Stimulated activated CD4-positive, alpha-beta T cell treated with anti-CD3 and anti-CD28 coated beads, Interleukin-2, amount 100 ng/mL, for 4 hours (primary cell): ENCODE results near the gene SCD.
"Not testable (repeated sequence)": the region's sequence is repeated elsewhere in the genome, so short reads cannot be mapped to it uniquely, and the experiment has no call there.

ENCODE experiments used
- DNase-seq: peaks from one replicate; pipeline ENCODE4 v3.0.0-alpha.2; 2020; ENCODE audit warnings: low read depth

Gene SCD

DNA sequence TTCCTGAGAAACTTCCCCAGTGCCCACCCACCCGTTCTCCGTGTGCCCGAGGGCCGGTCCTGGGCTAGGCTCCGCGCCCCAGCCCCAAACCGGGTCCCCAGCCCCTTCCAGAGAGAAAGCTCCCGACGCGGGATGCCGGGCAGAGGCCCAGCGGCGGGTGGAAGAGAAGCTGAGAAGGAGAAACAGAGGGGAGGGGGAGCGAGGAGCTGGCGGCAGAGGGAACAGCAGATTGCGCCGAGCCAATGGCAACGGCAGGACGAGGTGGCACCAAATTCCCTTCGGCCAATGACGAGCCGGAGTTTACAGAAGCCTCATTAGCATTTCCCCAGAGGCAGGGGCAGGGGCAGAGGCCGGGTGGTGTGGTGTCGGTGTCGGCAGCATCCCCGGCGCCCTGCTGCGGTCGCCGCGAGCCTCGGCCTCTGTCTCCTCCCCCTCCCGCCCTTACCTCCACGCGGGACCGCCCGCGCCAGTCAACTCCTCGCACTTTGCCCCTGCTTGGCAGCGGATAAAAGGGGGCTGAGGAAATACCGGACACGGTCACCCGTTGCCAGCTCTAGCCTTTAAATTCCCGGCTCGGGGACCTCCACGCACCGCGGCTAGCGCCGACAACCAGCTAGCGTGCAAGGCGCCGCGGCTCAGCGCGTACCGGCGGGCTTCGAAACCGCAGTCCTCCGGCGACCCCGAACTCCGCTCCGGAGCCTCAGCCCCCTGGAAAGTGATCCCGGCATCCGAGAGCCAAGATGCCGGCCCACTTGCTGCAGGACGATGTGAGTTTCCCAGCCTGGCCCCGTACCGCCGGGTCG, at the start of gene SCD:
Gene SCD (plus strand): TSS at position 469 of the 803 bp plus-strand sequence. CDS start 272 bp downstream, at position 741.
- DNase-seq, result peak; percentile 64

DNA sequence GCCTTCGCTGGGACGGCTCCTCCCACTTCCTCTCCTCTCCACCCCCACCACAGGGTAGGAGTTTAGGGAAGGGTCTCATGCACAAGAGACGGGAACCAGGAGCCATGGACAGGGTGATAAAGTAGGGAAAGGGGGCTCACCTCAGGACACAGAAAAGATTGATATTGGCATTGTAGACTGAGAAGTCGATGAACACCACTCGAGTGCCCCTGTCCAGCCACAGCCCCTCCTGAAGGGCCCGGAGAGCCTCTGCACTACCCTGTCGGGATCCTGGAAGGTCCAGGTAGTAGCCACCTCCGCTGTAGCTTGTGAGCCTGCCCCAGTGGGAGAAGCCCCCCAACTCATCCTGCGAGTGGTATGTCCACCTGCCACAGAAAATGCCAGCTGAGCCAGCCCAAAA, 49.8 kb upstream of the SCD start:
- DNase-seq, result no peak

DNA sequence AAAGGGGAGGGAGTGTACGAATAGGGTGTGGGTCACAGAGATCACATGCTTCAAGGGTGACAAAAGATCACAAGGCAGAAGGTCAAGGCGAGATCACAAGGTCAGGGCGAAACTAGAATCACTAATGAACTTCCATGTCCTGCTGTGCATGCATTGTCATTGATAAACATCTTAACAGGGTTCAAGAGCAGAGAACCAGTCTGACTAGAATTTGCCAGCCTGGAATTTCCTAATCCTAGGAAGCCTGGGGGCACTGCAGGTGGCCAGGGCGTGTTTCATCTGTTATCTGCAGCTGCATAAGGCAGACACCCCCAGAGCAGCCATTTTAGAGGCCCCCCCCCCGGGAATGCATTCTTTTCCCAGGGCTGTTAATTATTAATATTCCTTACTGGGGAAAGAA, 45.9 kb upstream of the SCD start:
- not testable (repeated sequence) for DNase-seq

DNA sequence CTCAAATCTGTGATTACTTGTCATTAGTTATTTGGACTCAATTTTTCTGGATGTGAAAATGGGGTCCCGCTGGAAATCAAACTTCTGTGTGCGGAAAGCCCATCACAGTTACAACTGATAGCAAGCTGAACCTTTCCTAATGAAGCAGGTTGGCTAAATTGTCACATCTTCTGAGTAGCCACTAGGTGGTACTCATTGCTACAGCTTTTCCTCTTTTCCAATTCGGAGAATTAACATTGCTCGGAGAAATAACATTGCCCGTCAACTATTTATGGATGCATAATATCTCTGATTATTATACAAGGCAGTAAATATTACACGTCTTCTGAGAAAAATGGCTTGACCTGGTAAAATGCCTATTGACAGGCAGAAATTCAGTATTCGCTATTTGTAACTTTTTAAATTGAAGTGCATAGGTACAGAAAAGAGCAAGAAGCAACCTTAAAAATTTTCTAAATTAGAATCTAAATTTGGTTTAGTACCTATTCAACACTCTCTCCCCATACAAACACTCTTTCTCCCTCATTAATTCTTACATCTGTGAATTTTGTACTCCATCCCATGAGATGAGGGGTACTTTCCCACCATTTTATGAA, 43.2 kb upstream of the SCD start:
- DNase-seq, result no peak

DNA sequence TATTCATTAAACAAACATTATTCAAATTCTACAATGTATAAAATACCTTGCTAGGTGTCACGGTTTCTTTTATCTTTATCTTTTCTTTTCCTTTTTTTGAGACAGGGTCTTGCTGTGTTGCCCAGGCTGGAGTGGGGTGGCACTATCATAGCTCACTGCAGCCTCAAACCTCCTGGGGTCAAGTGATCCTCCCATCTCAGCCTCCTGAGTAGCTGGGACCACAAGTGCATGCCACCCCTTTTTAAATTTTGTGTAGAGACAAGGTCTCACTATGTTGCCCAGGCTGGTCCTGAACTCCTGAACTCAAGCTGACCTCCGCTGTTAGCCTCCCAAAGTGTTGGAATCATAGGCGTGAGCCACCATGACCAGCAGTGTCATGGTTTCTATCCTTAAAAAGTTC, 42.6 kb upstream of the SCD start:
- DNase-seq, result no peak

DNA sequence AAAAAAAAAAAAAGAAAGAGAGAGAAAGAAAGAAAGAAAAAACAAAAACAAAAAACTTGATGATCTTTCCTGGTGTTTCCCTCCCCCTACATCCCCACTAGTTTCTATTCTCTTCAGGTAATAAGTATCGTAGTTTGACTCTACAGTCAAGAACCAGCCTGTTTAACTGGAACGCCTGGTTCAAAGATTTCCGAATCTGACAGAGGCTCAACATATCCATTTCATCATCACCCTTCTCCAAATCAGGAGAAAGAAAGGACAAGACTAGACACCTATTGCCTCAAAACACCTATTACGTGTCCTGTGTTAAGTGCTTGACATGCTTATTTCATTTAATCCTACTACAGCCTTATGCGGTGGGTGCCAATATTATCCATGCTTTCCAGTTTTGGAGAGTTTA, 40.2 kb upstream of the SCD start:
- no peak for DNase-seq

DNA sequence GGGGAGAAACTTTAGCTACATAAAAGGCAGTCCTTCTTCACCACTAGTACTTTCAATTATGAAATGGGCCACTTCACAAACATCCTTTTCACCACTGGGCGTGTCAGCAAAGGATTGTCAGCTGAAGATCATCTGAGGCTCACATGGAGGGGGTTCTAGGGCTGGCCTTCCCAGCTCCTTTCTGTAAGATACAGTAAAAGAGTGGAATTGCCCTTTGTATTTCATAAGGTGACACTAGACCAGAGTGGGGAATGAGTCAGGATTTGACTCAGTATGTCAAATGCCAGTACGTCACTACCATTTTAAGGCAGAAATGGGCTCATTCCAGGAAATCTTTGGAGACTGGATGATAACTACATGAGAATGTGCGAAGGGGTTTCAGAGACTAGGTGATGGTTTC, 39.3 kb upstream of the SCD start:
- no peak for DNase-seq

DNA sequence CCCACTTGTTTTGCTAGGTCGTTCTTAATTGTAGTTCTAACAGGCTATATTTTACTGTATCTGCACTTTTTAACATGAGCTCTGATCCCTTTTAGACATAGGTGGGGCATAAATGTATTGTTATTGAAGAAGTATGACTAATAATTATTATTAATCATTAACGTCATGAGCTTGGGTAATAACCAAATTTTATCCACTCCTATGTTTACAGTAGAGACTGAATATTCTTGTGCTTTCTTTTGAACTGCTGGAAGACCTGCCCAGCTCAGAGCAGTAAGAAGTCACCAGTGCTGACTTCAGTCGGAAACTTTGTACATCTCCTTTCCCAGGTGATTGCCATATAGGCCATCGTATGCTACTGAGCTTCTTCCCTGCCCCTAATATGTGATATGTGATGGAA, 35.7 kb upstream of the SCD start:
- no peak for DNase-seq

DNA sequence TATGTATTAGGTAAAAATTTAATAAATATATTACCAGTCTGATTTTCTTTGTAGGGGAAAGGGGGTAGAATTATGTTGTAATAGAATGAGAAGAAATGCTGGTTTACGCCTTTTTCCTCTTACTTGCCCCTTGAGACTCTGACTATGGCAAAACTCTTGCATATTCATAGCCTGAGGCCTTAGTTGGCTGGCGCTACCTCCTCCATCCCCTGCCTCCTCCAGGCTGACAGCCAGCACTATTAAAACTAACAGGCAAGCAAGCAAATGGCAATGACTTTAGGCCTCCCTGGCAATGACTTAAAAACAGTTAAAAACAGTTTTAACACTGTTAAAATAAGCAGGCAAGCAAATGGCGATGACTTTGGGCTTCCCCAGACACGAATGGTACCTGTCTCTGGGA, 31.4 kb upstream of the SCD start:
- no peak for DNase-seq

DNA sequence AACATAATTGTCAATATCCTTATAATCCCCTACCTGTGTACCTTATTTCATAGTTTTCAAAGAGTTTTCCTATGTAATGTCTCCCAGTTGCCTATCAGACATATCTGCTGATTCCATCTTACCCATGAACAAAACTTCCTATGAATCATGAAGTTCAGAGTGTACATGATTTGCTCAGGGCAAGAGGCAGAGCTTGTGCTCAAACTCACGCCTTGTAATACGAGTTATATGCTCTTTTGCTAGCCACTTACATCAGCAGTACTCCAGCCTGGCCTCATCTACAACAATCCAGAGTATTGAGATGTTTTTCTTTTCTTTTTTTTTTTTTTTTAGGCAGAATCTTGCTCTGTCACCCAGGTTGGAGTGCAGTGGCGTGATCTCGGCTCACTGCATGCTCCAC, 28.8 kb upstream of the SCD start:
- no peak for DNase-seq

DNA sequence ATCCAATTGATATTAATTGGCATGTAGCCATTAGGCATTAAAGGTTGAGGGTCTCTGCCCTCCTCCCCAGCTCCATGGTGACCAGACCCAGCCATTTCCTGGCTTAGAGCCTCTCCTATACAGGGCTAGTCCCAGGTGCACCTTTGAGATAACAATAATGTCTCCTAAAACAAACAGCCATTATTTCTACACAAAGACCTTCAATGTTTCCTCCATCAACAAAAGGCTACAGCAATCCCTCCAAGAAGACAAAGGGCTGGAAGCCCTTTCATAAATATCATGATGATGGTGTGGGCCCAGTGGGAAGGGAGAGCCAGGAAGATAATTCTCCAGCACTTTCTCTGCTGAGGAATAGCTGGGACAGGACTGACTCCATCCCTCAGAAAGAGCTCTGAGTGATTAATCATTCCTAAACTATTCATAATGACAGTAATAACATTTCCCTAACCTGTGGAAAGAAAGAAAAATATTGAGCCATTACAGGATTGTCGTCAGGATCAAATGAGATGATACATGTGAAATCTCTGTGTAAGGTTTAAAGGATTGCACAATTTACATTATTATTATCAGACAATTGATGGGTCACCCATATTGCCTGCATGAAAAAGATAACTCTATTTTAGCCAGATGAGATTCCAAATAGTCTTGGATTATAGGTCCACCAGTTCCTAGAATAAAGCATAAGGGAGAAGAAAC, 27.2 kb upstream of the SCD start:
- no peak for DNase-seq

DNA sequence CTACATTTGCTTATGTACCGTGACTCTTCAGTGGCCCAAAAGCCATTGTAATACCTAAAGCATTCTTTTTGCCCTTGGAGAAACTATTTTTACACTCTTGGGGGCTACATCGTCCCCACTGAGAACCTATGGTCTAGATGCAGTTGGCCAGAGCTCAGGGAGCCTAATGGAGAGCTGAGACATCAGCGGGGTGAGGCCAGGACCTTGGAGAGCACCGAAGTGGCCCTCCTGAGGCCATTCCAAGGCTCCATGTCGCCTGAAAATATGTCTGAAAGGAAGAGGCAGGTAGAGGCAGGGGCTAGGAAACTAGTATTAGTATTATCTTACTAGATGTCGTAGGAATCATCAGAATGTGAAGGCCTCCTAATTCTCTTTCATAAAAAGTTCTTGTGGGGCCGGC, 21.9 kb upstream of the SCD start:
- DNase-seq, result no peak

DNA sequence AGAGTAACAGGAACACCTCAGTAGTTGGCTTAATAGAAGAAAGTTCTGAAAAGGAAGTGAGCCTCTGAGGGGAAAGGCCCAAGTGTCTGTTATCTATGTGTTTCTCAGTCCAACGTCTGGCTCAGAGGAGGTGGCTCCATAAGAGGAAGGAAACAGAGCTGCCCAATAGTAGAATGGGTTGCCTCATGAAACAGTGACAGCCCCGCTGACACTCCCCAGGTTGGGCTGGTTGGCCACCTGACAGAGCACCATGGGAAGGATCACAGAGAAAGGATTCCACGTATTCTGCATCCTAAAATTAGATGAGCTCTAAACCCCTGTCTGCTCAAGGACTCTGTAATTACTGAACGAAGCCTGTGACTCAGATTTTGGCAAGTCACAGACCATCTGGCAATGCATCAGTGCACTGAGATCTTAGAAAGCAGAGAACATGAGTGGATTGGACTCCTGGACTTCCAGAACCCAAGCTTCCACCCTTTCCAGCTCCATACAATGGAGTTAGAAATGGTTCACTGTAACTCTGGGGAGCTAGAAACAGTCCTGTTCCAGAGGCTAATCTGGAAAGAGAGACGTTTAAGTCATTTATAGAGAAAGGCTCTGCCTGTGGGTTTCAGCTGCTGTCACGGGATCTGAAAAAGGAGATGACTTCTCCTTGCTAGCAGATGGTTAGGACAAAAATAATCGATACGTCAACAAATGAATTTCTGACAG, 19.9 kb upstream of the SCD start:
- no peak for DNase-seq

DNA sequence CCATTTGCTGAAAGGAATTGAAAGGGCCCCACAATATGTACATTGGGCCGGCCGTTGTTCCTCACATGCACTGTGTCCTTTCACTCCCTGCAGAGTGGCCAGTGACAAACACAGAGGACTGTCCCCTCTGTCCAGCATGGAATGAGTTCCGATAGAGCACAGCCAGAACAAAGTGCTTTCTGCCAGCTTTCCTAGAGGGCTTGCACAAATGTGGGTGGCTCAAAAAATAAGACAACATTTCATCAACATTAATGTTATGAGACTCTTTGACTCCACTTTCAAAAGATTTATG, 19.4 kb upstream of the SCD start:
- no peak for DNase-seq

DNA sequence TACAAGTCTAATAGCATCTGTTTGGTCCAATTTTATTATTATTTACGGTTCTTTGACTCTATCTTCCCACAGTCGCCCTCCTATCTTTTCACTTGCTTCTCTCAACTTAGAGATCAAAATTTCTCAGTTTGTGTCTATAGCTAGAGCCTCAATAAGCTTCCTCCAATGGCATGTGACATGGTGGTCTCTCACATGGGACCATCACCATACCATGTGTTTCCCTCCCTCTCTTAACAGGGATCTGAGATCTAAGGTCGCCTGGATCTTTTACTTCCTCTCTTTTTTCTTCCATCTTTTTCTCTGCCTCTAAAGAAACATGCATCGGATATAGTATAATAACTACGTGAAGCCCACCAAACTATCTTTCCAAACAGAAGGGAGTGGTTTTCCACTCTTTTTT, 18.8 kb upstream of the SCD start:
- DNase-seq, result no peak

DNA sequence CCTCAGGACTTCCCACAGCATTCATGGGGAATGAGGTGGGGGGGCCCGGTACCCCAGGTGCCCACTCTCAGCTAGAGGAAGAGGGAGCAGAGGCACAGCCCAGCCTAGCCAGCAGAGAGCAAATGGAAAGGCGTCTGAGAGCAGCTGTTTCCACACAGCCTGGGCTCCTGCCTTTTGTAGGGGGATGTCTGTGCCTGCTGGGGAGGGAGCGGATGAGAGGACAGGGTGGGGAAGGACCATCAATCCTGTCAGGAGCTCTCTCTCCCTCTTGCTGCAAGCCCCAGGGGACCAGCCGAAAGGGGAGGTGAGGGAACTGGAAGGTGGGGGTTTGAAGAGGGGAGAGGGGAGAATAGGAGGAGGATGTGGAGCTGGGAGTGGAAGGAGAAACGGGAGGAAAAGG, 17.0 kb upstream of the SCD start, which contains the start of gene PKD2L1:
Gene PKD2L1 (minus strand): TSS at position 150 of the 400 bp plus-strand sequence. CDS start 125 bp downstream, at position 25.
- no peak for DNase-seq

DNA sequence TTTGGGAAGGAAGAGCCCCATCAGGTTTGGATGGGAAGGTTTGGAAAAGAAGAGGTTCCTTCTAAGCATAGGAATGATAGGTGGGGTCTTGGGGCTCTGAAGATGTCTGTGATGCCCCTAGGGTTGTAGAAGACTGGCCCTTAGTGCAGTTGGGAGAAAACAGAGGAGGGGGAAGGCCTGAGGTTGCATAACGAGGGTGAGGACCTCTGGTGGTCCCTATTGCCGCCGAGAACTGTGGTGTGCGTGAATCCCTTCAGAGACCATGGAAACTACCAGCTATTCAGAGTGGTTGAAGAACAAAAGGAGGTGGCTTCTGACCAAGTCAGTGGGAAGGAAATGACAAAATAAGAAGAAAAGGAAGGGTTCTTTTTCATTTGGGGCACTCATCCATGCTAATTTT, 13.9 kb upstream of the SCD start:
- DNase-seq, result no peak

DNA sequence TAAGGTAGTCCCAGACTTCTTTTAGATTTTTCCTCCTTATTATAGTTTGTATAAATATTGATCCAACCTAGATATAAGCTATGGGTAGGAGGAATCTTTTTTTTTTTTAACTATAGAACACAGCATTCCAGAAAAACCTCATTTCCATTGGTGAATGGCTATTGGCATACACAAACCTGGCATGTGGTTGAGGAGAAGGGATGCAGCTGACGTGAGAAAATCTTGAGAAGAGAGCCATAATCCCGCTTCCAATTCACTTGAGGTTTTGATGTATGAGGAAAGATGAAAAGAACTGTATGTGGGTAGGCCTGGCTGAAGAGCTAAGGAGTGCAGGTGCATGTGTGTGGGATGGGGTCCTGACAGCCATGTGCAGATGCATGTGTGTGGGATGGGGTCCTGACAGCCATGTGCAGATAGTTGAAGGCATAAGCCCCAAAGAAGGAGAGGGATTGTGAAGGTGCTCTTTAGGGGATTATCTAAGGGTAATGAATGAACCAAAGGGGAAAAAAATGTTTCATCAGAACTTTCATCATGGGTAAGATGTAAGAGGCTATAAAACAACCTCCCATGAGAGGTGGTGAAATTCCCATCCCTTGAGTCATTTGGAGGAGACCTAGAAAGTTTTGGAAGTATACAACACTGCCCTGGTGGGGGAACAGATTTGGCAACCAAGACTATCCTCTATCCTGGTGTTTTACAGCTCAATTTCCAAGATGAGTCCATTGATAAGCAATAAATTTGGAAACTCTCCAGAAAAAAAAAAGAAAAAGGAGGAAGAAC, 13.2 kb upstream of the SCD start:
- DNase-seq, result no peak

DNA sequence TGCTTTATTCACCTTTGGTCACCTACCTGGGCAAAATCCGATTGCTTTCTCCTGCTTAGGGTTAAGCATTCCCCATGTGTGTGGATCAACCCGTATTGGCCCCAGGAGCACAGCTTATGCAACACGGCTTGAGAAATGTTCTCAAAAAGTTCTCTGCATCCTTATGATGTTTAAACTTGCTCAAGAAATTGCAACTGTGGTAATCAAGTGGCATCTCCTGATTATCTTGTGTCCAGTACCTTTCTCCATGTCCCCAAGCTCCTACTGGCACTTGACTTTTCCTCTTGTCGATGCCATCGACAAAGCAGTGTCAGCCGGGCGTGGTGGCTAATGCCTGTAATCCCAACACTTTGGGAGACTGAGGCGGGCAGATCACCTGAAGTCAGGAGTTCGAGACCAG, 12.3 kb upstream of the SCD start:
- DNase-seq, result no peak

DNA sequence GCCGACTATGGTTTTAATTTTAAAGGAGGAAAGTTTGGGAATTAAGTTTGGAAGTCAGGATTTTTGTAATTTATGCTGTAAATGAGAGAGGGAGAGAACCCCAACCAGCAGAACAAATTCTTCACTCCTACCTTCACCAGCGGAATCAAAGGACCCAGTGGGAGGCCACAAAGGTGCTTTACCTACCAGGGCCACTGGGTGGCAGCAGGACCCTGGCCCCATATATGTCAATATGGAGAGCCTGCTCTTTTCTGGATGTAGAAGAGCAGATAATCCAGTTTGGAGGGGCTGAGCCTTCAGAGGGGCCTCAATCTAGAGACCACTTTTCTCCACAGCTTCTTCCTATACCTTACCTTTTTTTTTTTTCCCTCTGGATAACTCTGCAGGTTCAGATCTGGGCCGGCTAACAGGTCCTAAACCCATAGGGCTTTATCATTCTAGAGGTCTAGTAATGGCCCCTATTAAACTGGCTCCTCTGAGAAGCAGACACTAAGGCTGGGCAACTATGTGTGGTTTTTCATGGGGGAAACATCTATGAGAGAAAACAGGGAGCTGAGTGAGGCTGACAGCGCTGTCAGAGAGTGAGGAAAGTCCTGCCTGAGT, 8.5 kb upstream of the SCD start:
- DNase-seq, result peak; percentile 69

DNA sequence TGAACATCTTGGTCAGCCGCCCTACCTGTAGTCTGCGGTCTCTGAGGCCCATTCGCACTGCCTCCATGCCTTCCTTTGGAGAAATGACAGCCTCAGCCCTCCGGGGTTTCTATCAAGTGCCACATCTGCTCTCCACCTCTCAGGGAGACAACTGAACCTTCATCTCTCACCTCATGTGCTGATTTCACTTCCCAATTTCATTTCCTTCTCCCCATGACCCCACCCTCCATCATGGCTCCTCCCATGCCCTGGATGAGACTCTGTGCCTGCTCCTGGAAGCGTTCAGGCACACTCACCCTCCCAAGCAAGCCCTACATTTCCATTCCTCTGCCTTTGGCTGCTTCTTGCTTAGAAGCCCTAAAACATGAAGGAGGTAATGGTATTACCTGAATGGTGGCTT, 7.8 kb upstream of the SCD start:
- DNase-seq, result no peak
